ENCODE results near the gene RPRML. TPM values are rescaled to one million over a fixed set of nuclear protein-coding genes. Genes with fewer than 3 reads are reported as not detected.
"Not testable (repeated sequence)": the region's sequence is repeated elsewhere in the genome, so short reads cannot be mapped to it uniquely, and the experiment has no call there.

Gene RPRML
- total RNA-seq, 1 experiment from 2014 or later = not detected

- no peak for DNase-seq (ENCODE audit: low spot score)
- intact Hi-C loops (cut with micrococcal nuclease; ENCODE audit: unreplicated experiment) = loop anchor here (10.0 kb wide), 1 partner anchor 65 kb away; no protein-coding TSS in a partner anchor
- no TSS peak for BruUV-seq (replicated peaks)
- H3K9me3 ChIP-seq (ENCODE audit: low read depth, low read length, poor library complexity, severe bottlenecking) = no peaks in the 10 kb centered on the region
- no peaks in the 10 kb centered on the region for H3K27me3 ChIP-seq (replicated peaks; ENCODE audit: insufficient read depth, low read depth, low read length, poor library complexity)
- no peak overlapping the region for H3K4me3 ChIP-seq (ENCODE audit: low read depth, low read length, poor library complexity, severe bottlenecking)
- no peak for TF ChIP-seq CTCF (conservative IDR thresholded peaks at IDR 0.05; ENCODE audit: low read depth, low read length)
- TF ChIP-seq EZH2 (IDR thresholded peaks at IDR 0.05; ENCODE audit: borderline replicate concordance, low read depth, low read length, poor library complexity, severe bottlenecking) = no peak
- ChIA-PET POLR2A (ENCODE audit: low non-redundant PET) (no interaction called here), CTCF (no interaction called here)
- no peaks in the 10 kb centered on the region for H3K36me3 ChIP-seq (ENCODE audit: insufficient read depth, low read length, poor library complexity, severe bottlenecking)
- no peaks in the 10 kb centered on the region for H3K4me1 ChIP-seq (ENCODE audit: insufficient read depth, low read length, poor library complexity, severe bottlenecking)
- H3K27ac ChIP-seq (ENCODE audit: low read depth, low read length, poor library complexity, severe bottlenecking) = no peak overlapping the region
These were observed 30.9 kb upstream of the RPRML start for GRCh38 chr17:47009759-47010594.

- Histone ChIP-seq H3K4me3 (ENCODE audit: low read depth, low read length, poor library complexity, severe bottlenecking) (no peak overlapping the region), H3K4me1 (ENCODE audit: insufficient read depth, low read length, poor library complexity, severe bottlenecking) (no peaks in the 10 kb centered on the region), H3K27me3 (replicated peaks; ENCODE audit: insufficient read depth, low read depth, low read length, poor library complexity) (no peaks in the 10 kb centered on the region), H3K36me3 (ENCODE audit: insufficient read depth, low read length, poor library complexity, severe bottlenecking) (no peaks in the 10 kb centered on the region), H3K27ac (ENCODE audit: low read depth, low read length, poor library complexity, severe bottlenecking) (no peak overlapping the region), H3K9me3 (ENCODE audit: low read depth, low read length, poor library complexity, severe bottlenecking) (no peaks in the 10 kb centered on the region)
- TF ChIP-seq EZH2 (IDR thresholded peaks at IDR 0.05; ENCODE audit: borderline replicate concordance, low read depth, low read length, poor library complexity, severe bottlenecking) (no peak), CTCF (conservative IDR thresholded peaks at IDR 0.05; ENCODE audit: low read depth, low read length) (no peak)
- no peak for DNase-seq (ENCODE audit: low spot score)
- intact Hi-C loops (cut with micrococcal nuclease; ENCODE audit: unreplicated experiment) = loop anchor here (5.0 to 10.0 kb wide), 2 partner anchors 70 to 163 kb away; no protein-coding TSS in a partner anchor
- POLR2A ChIA-PET (ENCODE audit: low non-redundant PET) = no interaction called here
- BruUV-seq (replicated peaks) = no TSS peak
- CTCF ChIA-PET = no interaction called here
These were observed 25.9 kb upstream of the RPRML start for GRCh38 chr17:47004906-47005305.

GRCh38 chr17:47003864-47004263, 24.8 kb upstream of the RPRML start:
- DNase-seq (ENCODE audit: low spot score); H3K4me1 ChIP-seq (ENCODE audit: insufficient read depth, low read length, poor library complexity, severe bottlenecking); H3K4me3 ChIP-seq (ENCODE audit: low read depth, low read length, poor library complexity, severe bottlenecking); BruUV-seq (replicated peaks); H3K36me3 ChIP-seq (ENCODE audit: insufficient read depth, low read length, poor library complexity, severe bottlenecking); CTCF ChIA-PET; POLR2A ChIA-PET (ENCODE audit: low non-redundant PET); H3K27ac ChIP-seq (ENCODE audit: low read depth, low read length, poor library complexity, severe bottlenecking); H3K9me3 ChIP-seq (ENCODE audit: low read depth, low read length, poor library complexity, severe bottlenecking); H3K27me3 ChIP-seq (replicated peaks; ENCODE audit: insufficient read depth, low read depth, low read length, poor library complexity): not testable (repeated sequence)
- intact Hi-C loops (cut with micrococcal nuclease; ENCODE audit: unreplicated experiment) = loop anchor here (5.0 to 10.0 kb wide), 2 partner anchors 71 to 162 kb away; no protein-coding TSS in a partner anchor
